Upper lobe of left lung (tissue), 6 donors: ENCODE measurements around the gene ELAVL1. TPM values are rescaled to one million over a fixed set of nuclear protein-coding genes. Genes with fewer than 3 reads are reported as not detected.
"Not testable (repeated sequence)": the region's sequence is repeated elsewhere in the genome, so short reads cannot be mapped to it uniquely, and the experiment has no call there.

ENCODE experiments used
- ATAC-seq, 2 donors: fragments of 200-7000 bp; cut with Tn5 transposase; one replicate each; pipeline ENCODE4 v1.9.1; 2022; ENCODE audit warnings: mild to moderate bottlenecking in 2 of 2, moderate library complexity in 2 of 2; ENCODE audit not compliant: low FRiP score in 2 of 2
- DNase-seq, 2 donors: peaks; one replicate each; pipeline ENCODE4 v3.0.0-alpha.2; 2019 to 2020
- H3K27ac ChIP-seq, 4 donors: fragments of 200-600 bp; sonication (generic); one replicate each; pipeline ENCODE4 v1.5.1; 2016 to 2019
- H3K27me3 ChIP-seq, 4 donors: fragments of 200-600 bp; sonication (generic); one replicate each; pipeline ENCODE4 v1.5.1; 2017 to 2019
- H3K36me3 ChIP-seq, 4 donors: fragments of 200-600 bp; sonication (generic); one replicate each; pipeline ENCODE4 v1.5.1; 2016 to 2019
- H3K4me1 ChIP-seq, 4 donors: fragments of 200-600 bp; sonication (generic); one replicate each; pipeline ENCODE4 v1.5.1; 2018 to 2019
- H3K4me3 ChIP-seq, 4 donors: fragments of 200-600 bp; sonication (generic); one replicate each; pipeline ENCODE4 v1.5.1; 2017 to 2019; ENCODE audit warnings: mild to moderate bottlenecking in 2 of 4, moderate library complexity in 1 of 4
- H3K9me3 ChIP-seq, 4 donors: fragments of 200-600 bp; sonication (generic); one replicate each; pipeline ENCODE4 v1.5.1; 2018 to 2019
- EP300 ChIP-seq, 4 donors: sonication (generic); formaldehyde crosslinking; IDR thresholded peaks; one replicate each; pipeline ENCODE4 v1.5.1; 2017; ENCODE audit warnings: antibody characterized with exemption in 4 of 4, control low read depth in 2 of 4
- POLR2A ChIP-seq, 4 donors: fragments of 450-650 bp; IDR thresholded peaks; one replicate each; pipeline ENCODE4 v1.5.1; 2016 to 2017; ENCODE audit warnings: antibody characterized with exemption in 4 of 4, mild to moderate bottlenecking in 2 of 4
- POLR2AphosphoS5 ChIP-seq, 2 donors: sonication (generic); formaldehyde crosslinking; IDR thresholded peaks; one replicate each; pipeline ENCODE4 v1.5.1; 2017; ENCODE audit warnings: antibody characterized with exemption in 2 of 2
- WGBS, 2 donors: methylation state at CpG; one replicate each; pipeline ENCODE4 v1.1.5; 2017 to 2018; 5-methylcytosine and 5-hydroxymethylcytosine counted together
- total RNA-seq, 6 donors: library from RNA; depleted of rRNA in 4 of 6; stranded (reverse); fragments of >200 nt in 4 of 6; gene quantifications; one replicate each; pipeline versions ENCODE4 v1.1.0 to v1.2.1, GENCODE V29; 2016 to 2021
- TF ChIP-seq, protein P1 (sequence below), 6 experiments: fragments of 450-650 bp in 4 of 6; fragments of 200-600 bp in 2 of 6; sonication (generic) in 2 of 6; IDR thresholded peaks; one replicate each; pipeline ENCODE4 v1.5.1; 2016 to 2019; ENCODE audit warnings: antibody characterized with exemption in 6 of 6
- donor health status: DM: no; HTN: no; CAD: no; lungs with moderate emphysema.
- donor health status: DM: no; HTN: yes; CAD: no; lungs with severe emphysema.

The ELAVL1 gene
- total RNA-seq, 6 donors from 2014 or later, result 21.0 to 71.1 (median 36.1) TPM

DNA sequence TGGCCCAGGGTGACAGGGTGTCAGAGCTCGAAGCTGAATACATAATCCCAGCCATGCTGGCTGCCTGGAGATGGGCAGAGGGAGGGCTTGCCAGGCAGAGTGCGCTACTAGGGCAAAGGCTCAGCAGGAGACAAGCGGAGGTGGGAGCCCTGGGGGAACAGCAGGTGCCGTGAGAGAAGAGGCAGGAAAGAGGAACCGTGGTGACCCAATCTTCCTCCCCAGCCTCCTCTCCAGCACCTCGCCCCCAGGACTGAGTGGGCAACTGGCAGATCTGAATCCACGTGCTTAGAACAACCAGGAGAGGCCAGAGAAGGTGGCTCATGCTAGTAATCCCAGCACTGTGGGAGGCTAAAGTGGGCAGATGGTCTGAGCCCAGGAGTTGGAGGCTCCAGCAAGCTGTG is 36.1 kb upstream of the ELAVL1 start:
- Histone ChIP-seq H3K36me3 (no peaks in the 10 kb centered on the region), H3K4me3 (no peak overlapping the region), H3K27me3 (no peaks in the 10 kb centered on the region), H3K27ac (no peak overlapping the region), H3K4me1 (no peaks in the 10 kb centered on the region), H3K9me3 (no peaks in the 10 kb centered on the region)
- WGBS, 2 donors, result 52 to 75% methylated on average over 7 of the region's 7 CpGs
- no peak for ATAC-seq
- DNase-seq, result no peak
- TF ChIP-seq, protein P1, sequence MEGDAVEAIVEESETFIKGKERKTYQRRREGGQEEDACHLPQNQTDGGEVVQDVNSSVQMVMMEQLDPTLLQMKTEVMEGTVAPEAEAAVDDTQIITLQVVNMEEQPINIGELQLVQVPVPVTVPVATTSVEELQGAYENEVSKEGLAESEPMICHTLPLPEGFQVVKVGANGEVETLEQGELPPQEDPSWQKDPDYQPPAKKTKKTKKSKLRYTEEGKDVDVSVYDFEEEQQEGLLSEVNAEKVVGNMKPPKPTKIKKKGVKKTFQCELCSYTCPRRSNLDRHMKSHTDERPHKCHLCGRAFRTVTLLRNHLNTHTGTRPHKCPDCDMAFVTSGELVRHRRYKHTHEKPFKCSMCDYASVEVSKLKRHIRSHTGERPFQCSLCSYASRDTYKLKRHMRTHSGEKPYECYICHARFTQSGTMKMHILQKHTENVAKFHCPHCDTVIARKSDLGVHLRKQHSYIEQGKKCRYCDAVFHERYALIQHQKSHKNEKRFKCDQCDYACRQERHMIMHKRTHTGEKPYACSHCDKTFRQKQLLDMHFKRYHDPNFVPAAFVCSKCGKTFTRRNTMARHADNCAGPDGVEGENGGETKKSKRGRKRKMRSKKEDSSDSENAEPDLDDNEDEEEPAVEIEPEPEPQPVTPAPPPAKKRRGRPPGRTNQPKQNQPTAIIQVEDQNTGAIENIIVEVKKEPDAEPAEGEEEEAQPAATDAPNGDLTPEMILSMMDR (IDR thresholded peaks at IDR 0.05), result no peak
- TF ChIP-seq POLR2A (IDR thresholded peaks at IDR 0.05) (no peak), POLR2AphosphoS5 (IDR thresholded peaks at IDR 0.05) (no peak), EP300 (IDR thresholded peaks at IDR 0.05) (no peak)

DNA sequence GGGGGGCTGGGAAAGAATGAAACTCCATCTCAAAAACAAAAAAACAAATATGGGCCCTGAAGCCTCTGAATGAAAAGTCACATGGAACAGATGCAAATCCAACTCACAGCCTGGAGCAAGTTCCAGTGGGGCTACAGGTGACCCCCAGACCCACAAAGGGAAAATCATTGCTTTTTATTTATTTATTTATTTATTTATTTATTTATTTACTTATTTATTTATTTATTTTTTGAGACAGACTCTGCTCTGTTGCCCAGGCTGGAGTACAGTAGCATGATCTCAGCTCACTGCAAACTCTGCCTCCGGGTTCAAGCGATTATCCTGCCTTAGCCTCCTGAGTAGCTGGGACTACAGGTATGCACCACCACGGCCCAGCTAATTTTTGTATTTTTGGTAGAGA is 33.8 kb upstream of the ELAVL1 start:
- H3K4me3 ChIP-seq, result no peak overlapping the region
- DNase-seq, result no peak
- WGBS, 2 donors, result 88 to 91% methylated on average over 3 of the region's 3 CpGs

GRCh38 chr19:8038815-8039214 is 33.4 kb upstream of the ELAVL1 start:
- Histone ChIP-seq H3K36me3 (no peaks in the 10 kb centered on the region), H3K27ac (no peak overlapping the region), H3K27me3 (no peaks in the 10 kb centered on the region), H3K4me1 (no peaks in the 10 kb centered on the region), H3K9me3 (no peaks in the 10 kb centered on the region), H3K4me3 (no peak overlapping the region)
- TF ChIP-seq POLR2A (IDR thresholded peaks at IDR 0.05), result no peak
- ATAC-seq, result no peak
- 77 to 92% methylated on average over 4 to 6 of the region's 6 CpGs for WGBS, 2 donors
- no peak for DNase-seq

More for the DNA sequence above, 33.8 kb upstream of the ELAVL1 start:
- TF ChIP-seq EP300 (IDR thresholded peaks at IDR 0.05) (no peak), POLR2AphosphoS5 (IDR thresholded peaks at IDR 0.05) (no peak), POLR2A (IDR thresholded peaks at IDR 0.05) (no peak)
- TF ChIP-seq, protein P1 (IDR thresholded peaks at IDR 0.05), result no peak
- Histone ChIP-seq H3K27me3 (no peaks in the 10 kb centered on the region), H3K36me3 (no peaks in the 10 kb centered on the region), H3K9me3 (no peaks in the 10 kb centered on the region), H3K4me1 (no peaks in the 10 kb centered on the region), H3K27ac (no peak overlapping the region)
- ATAC-seq, result no peak

- Histone ChIP-seq H3K4me3 (no peak overlapping the region), H3K27me3 (no peaks in the 10 kb centered on the region), H3K4me1 (no peaks in the 10 kb centered on the region), H3K27ac (no peak overlapping the region), H3K36me3 (no peaks in the 10 kb centered on the region), H3K9me3 (no peaks in the 10 kb centered on the region)
- TF ChIP-seq EP300 (IDR thresholded peaks at IDR 0.05) (no peak), POLR2A (IDR thresholded peaks at IDR 0.05) (no peak), POLR2AphosphoS5 (IDR thresholded peaks at IDR 0.05) (no peak)
- TF ChIP-seq, protein P1 (IDR thresholded peaks at IDR 0.05), result no peak
- DNase-seq (no peak), ATAC-seq (no peak)
- 67 to 70% methylated on average over 7 of the region's 7 CpGs for WGBS, 2 donors
Measured at GRCh38 chr19:8036434-8037099, 31.1 kb upstream of the ELAVL1 start.

DNA sequence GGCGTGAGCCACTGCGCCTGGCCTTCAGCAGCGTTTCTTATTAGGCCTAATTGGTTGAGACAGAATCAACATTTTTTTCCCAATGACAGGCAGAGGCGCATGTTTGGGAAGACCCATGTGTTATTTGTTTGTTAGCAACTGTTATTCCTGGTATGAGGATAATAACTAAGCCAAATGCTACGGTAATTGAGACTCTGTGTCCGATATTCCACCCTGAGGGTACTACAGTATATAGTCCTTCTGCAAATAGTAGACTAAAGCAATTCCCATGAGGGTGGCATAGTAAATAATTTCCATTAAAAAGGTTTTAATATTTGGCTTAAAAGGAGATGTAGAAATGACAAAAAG is 28.7 kb upstream of the ELAVL1 start:
- no peak overlapping the region for H3K4me3 ChIP-seq
- no peak overlapping the region for H3K27ac ChIP-seq
- no peaks in the 10 kb centered on the region for H3K4me1 ChIP-seq
- no peak for ATAC-seq
- no peak for DNase-seq
- no peaks in the 10 kb centered on the region for H3K36me3 ChIP-seq
- TF ChIP-seq, protein P1 (IDR thresholded peaks at IDR 0.05), result no peak
- no peak for TF ChIP-seq EP300 (IDR thresholded peaks at IDR 0.05)
- no peak for TF ChIP-seq POLR2A (IDR thresholded peaks at IDR 0.05)
- no peak for TF ChIP-seq POLR2AphosphoS5 (IDR thresholded peaks at IDR 0.05)
- H3K27me3 ChIP-seq, result no peaks in the 10 kb centered on the region
- 84 to 95% methylated on average over 6 of the region's 6 CpGs for WGBS, 2 donors
- H3K9me3 ChIP-seq, result no peaks in the 10 kb centered on the region

DNA sequence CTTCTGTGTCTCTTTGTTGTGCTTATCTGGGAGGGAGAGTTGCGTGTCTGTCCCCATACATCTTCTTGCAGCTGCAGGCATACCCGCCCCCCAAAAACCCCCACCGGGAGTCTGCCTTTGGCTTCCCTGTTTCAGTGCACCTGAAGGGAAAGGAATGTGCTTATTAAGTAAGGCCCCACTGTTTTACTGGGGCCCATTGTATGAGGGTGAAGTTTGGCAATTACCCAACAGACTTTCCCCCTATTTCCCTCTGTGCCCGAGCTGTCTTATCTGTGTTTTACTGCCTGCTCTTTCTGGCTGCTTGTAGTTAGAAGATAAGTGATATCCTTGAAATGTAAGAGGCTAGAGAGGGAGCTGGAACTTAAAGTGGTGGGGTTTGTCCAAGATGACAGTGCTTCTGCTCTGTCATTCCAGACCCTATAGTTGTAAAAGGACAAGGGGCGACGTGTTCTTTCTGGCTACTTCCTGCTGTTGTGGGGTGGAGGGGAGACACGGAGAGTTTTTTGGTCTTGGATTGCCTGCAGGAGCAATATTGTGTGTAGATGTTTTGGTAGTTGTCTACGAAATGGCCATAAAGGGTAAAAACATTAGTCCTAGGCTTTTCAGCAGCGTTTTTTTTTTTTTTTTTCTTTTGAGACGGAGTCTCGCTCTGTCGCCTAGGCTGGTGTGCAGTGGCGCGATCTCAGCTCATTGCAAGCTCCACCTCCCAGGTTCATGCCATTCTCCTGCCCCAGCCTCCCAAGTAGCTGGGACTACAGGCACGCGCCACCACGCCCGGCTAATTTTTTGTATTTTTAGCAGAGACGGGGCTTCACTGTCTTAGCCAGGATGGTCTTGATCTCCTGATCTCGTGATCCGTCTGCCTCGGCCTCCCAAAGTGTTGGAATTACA is 28.1 kb upstream of the ELAVL1 start:
- H3K4me3 ChIP-seq, H3K9me3 ChIP-seq, H3K27me3 ChIP-seq, H3K36me3 ChIP-seq, DNase-seq, H3K4me1 ChIP-seq, H3K27ac ChIP-seq, ATAC-seq: not testable (repeated sequence)
- 60 to 69% methylated on average over 22 of the region's 22 CpGs for WGBS, 2 donors
